Fibroblast of villous mesenchyme (primary cell): ENCODE results near the gene NELFE. TPM values are rescaled to one million over a fixed set of nuclear protein-coding genes. Genes with fewer than 3 reads are reported as not detected.
A peak's percentile ranks its signal among the peaks of the same experiment; 100 is the strongest.

Experiments
- DNase-seq: peaks from one replicate; pipeline ENCODE4 v3.0.0-alpha.2; 2010; ENCODE audit warnings: low read depth
- H3K4me3 ChIP-seq: 2 replicates; pipeline ENCODE4 v1.5.1; 2011; ENCODE audit warnings: low read depth, mild to moderate bottlenecking, low read length
- total RNA-seq: library from RNA; depleted of rRNA; stranded (reverse); fragments of >200 nt; gene quantifications from 2 replicates; pipeline ENCODE4 v1.2.3, GENCODE V29; 2012
- TF ChIP-seq, protein P1 (sequence below): IDR thresholded peaks from 2 replicates; pipeline ENCODE4 v1.5.1; 2012; ENCODE audit warnings: low read depth, mild to moderate bottlenecking, low read length; ENCODE audit not compliant: insufficient read depth

The NELFE gene
- total RNA-seq, 1 donor: 106 TPM

DNA sequence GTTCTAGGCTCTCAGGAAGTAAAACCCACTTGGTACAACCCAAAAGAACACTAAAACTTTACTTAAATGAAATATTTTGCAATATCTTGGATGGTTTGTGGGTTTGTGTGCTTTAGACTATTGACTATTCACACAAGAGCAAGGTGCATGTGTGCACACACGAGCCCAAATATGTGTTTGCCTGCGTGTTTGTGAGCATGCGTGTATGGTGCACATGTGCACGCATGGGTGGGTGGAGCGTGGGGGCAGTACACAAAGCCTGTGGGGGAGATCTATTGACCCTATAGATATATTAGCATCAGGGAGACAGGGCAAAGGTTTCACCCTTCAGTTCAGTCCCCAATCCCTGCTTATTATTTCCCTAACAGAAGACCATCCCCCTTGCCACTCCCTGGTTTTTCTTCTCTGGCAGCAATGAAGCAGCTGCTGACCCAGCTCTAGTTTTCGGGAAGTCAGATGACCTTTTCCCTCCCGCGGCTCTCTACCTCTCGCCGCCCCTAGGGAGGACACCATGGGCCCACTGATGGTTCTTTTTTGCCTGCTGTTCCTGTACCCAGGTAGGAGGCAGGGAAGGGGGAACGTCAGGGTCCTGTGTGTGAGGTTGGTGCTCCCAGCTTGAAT, 31.4 kb downstream of the NELFE start, which contains the start of gene C2:
TSS of gene C2 (plus strand) at position 476 of the 621 bp plus-strand sequence. CDS start at position 512, 36 bp downstream.
- DNase-seq: no peak
- peak within 1 kb of the TSS; percentile 33 for H3K4me3 ChIP-seq
- TF ChIP-seq, protein P1, sequence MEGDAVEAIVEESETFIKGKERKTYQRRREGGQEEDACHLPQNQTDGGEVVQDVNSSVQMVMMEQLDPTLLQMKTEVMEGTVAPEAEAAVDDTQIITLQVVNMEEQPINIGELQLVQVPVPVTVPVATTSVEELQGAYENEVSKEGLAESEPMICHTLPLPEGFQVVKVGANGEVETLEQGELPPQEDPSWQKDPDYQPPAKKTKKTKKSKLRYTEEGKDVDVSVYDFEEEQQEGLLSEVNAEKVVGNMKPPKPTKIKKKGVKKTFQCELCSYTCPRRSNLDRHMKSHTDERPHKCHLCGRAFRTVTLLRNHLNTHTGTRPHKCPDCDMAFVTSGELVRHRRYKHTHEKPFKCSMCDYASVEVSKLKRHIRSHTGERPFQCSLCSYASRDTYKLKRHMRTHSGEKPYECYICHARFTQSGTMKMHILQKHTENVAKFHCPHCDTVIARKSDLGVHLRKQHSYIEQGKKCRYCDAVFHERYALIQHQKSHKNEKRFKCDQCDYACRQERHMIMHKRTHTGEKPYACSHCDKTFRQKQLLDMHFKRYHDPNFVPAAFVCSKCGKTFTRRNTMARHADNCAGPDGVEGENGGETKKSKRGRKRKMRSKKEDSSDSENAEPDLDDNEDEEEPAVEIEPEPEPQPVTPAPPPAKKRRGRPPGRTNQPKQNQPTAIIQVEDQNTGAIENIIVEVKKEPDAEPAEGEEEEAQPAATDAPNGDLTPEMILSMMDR: no peak

DNA sequence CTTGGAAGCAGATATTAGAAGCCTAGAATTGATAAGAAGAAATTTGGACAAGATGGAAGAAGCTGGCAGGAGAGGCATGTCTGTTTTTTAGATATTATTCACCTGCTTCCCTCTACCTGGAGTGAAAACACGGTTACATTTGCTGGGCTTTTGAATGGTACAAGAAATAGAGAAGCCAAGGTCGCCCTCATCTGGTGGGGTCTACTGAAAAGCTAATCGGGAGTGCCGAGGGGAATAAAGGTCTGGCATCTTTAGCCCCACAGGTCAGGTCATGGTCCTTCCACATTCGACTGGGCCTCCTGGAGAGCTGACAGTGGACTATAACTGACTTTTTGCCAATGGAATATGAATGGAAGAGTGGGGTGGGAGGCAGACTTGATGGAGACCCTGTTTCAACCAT, 35.8 kb downstream of the NELFE start:
- TF ChIP-seq, protein P1: peak; percentile 28
- peak; percentile 25 for DNase-seq
- no peak overlapping the region for H3K4me3 ChIP-seq

DNA sequence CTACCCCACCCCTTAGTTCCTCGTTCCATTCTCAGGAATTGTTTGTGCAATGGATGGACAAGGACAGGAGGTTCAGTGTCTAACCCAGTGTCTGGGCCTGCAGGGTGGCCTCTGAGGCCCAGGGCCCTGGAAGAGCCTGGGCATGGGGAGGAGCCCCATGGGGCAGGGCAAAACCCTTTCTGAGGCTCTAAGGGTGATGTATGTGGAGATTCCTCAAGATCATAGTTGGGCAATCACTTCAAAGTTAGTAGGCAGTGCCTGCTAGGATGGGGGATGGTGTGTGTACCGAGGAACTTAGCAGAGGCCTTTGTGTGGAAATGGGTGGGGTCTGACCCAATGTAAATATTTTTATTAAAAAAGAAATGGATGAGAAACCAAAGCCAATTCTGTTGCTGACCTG, 38.0 kb downstream of the NELFE start:
- DNase-seq: peak; percentile 37
- TF ChIP-seq, protein P1: no peak
- no peak overlapping the region for H3K4me3 ChIP-seq

DNA sequence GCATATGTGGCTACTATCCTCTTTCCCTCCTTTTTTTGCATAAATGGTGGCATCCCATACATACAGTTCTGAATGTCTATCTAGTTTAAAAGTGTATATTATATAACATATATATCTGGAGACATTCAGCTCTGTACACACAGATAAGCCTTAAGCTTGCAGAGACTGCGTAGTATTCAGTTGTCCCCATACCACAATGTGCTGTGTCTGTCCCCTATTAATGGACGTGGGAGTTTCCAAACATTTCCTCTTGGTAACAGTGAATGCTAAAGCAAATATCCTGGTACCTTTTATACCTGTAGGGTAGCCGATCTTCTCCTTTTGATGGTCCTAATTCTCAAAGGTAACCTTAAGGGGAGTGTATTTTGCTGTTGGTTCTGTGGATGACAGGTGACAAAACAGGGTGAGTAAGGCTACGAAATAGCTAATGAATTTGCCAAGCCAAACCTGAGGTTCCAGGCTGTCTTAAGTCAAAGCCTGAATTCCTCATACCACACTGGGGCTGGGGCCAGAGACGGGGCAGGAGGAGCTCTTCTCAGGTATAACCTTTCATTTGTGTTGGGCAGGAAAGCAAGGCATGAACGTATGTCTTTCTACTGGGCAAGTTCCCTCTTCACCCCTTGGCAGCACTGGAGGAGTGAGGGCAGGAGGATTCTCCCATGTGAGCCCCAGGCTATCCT, 39.0 kb downstream of the NELFE start:
- TF ChIP-seq, protein P1: no peak
- DNase-seq: no peak
- no peak overlapping the region for H3K4me3 ChIP-seq

DNA sequence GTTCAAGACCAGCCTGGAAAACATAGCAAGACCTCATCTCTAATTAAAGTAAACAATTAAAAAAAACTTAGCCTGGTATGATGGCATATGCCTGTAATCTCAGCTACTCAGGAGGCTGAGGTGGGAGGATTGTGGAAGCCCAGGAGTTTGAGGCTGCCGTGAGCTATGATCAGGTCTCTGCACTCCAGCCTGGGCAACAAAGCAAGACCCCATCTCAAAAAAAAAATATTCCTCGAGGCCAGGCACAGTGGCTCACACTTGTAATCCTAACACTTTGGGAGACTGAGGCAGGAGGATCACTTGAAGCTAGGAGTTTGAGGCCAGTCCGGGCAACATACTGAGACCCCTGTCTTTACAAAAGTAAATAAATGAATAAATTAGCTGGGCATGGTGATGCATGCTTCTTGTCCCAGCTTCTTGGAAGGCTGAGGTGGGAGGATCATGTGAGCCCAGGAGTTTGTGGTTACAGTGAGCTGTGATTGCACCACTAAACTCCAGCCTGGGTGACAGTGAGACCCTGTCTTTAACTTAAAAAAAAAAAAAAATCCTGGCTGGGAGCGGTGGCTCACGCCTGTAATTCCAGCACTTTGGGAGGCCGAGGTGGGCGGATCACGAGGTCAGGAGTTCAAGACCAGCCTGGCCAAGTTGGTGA, 40.6 kb downstream of the NELFE start:
- DNase-seq: peak; percentile 28
- TF ChIP-seq, protein P1: no peak

DNA sequence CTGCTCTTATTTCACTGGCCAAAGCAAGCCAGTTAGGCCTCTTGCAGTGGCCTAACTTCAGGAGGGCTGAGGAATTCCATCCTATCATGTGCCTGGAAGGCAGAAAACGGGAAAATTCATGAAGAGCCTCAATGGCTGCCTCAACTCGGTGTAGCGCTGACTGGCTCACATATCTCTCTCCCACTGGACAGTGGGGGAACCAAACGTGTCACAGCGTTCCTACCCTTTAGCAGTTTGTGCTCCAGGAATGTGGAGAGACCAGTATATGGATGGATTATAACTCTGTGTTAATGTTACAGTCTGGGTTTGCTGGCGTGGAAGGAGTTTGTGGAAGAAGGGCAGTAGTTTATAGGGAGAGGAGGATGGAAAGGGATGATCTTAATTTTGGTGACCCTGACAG, 43.0 kb downstream of the NELFE start:
- DNase-seq: no peak
- H3K4me3 ChIP-seq: no peak overlapping the region
- TF ChIP-seq, protein P1: no peak

More for the DNA sequence above, 40.6 kb downstream of the NELFE start:
- H3K4me3 ChIP-seq: no peak overlapping the region
